Peyer's patch (tissue), 4 donors: Measurements from ENCODE around the gene SLC10A1.

Experiments
- POLR2A ChIP-seq, 2 donors: fragments of 450-650 bp; IDR thresholded peaks; one replicate each; pipeline ENCODE4 v1.5.1; 2017; ENCODE audit warnings: antibody characterized with exemption in 2 of 2, mild to moderate bottlenecking in 2 of 2, moderate library complexity in 2 of 2
- TF ChIP-seq, protein P1 (sequence below), 6 experiments: fragments of 450-650 bp in 4 of 6; fragments of 200-600 bp in 2 of 6; sonication (generic) in 1 of 6; IDR thresholded peaks; one replicate each; pipeline ENCODE4 v1.5.1; 2017 to 2019; ENCODE audit warnings: antibody characterized with exemption in 6 of 6, mild to moderate bottlenecking in 3 of 6, moderate library complexity in 1 of 6

DNA sequence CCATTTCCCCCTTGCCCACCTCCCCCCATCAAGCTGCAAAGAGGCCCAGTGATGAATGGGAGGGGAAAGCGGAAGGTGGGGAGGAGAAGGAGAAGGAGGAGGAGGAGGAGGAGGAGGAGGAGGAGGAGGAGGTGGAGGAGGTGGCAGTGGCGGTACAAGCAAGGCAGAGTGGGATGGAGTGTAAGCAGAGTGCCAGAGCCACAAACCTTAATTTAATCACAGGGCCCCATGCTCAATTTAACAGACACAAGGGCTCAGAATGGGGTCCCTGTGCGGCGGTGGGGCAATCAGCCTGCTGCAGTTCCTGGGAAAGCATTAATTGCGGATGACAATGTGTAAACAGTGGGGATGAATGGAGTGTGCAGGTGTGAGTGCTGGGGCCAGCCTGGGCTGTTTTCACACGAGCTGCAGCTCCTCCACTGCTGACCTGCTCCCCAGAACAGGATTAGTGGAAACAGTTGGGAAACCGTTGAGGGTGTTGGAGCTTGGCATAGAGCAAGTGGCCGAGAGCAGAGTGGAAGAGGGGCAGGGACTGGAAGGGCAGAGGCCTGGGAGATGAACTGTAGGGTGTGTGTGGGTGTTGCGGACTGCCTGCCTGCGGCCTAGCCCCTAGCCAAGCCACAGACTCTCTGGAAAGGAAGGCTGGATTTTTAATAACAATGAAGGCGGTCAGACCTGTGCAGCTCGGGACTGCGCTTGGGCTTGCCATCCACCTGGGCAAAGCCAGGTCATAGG is 45.8 kb upstream of the SLC10A1 start:
- TF ChIP-seq POLR2A (IDR thresholded peaks at IDR 0.05): no peak
- TF ChIP-seq, protein P1, sequence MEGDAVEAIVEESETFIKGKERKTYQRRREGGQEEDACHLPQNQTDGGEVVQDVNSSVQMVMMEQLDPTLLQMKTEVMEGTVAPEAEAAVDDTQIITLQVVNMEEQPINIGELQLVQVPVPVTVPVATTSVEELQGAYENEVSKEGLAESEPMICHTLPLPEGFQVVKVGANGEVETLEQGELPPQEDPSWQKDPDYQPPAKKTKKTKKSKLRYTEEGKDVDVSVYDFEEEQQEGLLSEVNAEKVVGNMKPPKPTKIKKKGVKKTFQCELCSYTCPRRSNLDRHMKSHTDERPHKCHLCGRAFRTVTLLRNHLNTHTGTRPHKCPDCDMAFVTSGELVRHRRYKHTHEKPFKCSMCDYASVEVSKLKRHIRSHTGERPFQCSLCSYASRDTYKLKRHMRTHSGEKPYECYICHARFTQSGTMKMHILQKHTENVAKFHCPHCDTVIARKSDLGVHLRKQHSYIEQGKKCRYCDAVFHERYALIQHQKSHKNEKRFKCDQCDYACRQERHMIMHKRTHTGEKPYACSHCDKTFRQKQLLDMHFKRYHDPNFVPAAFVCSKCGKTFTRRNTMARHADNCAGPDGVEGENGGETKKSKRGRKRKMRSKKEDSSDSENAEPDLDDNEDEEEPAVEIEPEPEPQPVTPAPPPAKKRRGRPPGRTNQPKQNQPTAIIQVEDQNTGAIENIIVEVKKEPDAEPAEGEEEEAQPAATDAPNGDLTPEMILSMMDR (IDR thresholded peaks at IDR 0.05): no peak
